HUDEP-2 (cell line): ENCODE results near the gene GIPC2.
A peak's percentile ranks its signal among the peaks of the same experiment; 100 is the strongest.

ENCODE experiments used
- DNase-seq, 76 experiments: peaks; one replicate each; lab custom pipeline; 2025; ENCODE audit not compliant: unreplicated experiment in 76 of 76; lab: John Stamatoyannopoulos, UW

Gene GIPC2

GRCh38 chr1:78136680-78137079, 90.9 kb downstream of the GIPC2 start:
- peak in 1 of 76 experiments; percentile 5 for DNase-seq

GRCh38 chr1:78141531-78142231, 95.9 kb downstream of the GIPC2 start:
- DNase-seq = no peak

- DNase-seq = no peak
Observed at GRCh38 chr1:78142736-78143135, 97.0 kb downstream of the GIPC2 start.

GRCh38 chr1:78143152-78143551, 97.4 kb downstream of the GIPC2 start:
- peak in 1 of 76 experiments; percentile 4 for DNase-seq

- no peak for DNase-seq
Observed at GRCh38 chr1:78143673-78144072, 97.9 kb downstream of the GIPC2 start.

GRCh38 chr1:78145105-78145580, 99.4 kb downstream of the GIPC2 start:
- peak in 35 of 76 experiments; percentile 1 to 62 (median 25) for DNase-seq

GRCh38 chr1:78146205-78146771, 100.5 kb downstream of the GIPC2 start:
- DNase-seq = no peak

GRCh38 chr1:78147031-78147430, 101.3 kb downstream of the GIPC2 start:
- DNase-seq = no peak

- DNase-seq = no peak
Observed at GRCh38 chr1:78153092-78153736, 107.4 kb downstream of the GIPC2 start.

- no peak for DNase-seq
Observed at GRCh38 chr1:78155121-78155520, 109.4 kb downstream of the GIPC2 start.

- DNase-seq = no peak
Observed at GRCh38 chr1:78156805-78157521, 111.2 kb downstream of the GIPC2 start.

- DNase-seq = no peak
Observed at GRCh38 chr1:78165816-78166215, 120.0 kb downstream of the GIPC2 start.

- DNase-seq = no peak
Observed at GRCh38 chr1:78168306-78168705, 122.5 kb downstream of the GIPC2 start.

GRCh38 chr1:78170859-78171258, 125.1 kb downstream of the GIPC2 start:
- DNase-seq = no peak

- no peak for DNase-seq
Observed at GRCh38 chr1:78171736-78172590, 126.2 kb downstream of the GIPC2 start.

GRCh38 chr1:78176448-78176847, 130.7 kb downstream of the GIPC2 start:
- no peak for DNase-seq

GRCh38 chr1:78177708-78178270, 132.0 kb downstream of the GIPC2 start:
- no peak for DNase-seq

- no peak for DNase-seq
Observed at GRCh38 chr1:78178816-78179215, 133.1 kb downstream of the GIPC2 start.

- no peak for DNase-seq
Observed at GRCh38 chr1:78184460-78185072, 138.8 kb downstream of the GIPC2 start.
